Bronchial epithelial cell (primary cell): ENCODE measurements around the gene WRAP73. TPM values are rescaled to one million over a fixed set of nuclear protein-coding genes. Genes with fewer than 3 reads are reported as not detected.

ENCODE experiments used
- DNase-seq: peaks from one replicate; pipeline ENCODE4 v3.0.0-alpha.2; 2010; ENCODE audit warnings: low read depth
- FAIRE-seq: peaks from 2 replicates; lab custom pipeline; 2011; peaks lifted over from hg19 to GRCh38; lab: Jason Lieb, UNC
- H3K27me3 ChIP-seq: 2 replicates; pipeline ENCODE4 v1.5.1; 2011; ENCODE audit warnings: low read length; ENCODE audit not compliant: control insufficient read depth, insufficient read depth
- H3K36me3 ChIP-seq: 2 replicates; pipeline ENCODE4 v1.5.1; 2011; ENCODE audit warnings: low read length; ENCODE audit not compliant: control insufficient read depth, insufficient read depth
- H3K4me3 ChIP-seq: 2 replicates; pipeline ENCODE4 v1.5.1; 2011; ENCODE audit warnings: mild to moderate bottlenecking, low read depth, low read length, control low read depth
- CTCF ChIP-seq: IDR thresholded peaks from 2 replicates; pipeline ENCODE4 v1.5.1; 2011; ENCODE audit warnings: mild to moderate bottlenecking, moderate library complexity, low read length, control low read depth, inconsistent platforms; ENCODE audit not compliant: insufficient read depth, severe bottlenecking
- total RNA-seq: library from RNA; depleted of rRNA; stranded (reverse); fragments of >200 nt; gene quantifications from 2 replicates; pipeline ENCODE4 v1.2.1, GENCODE V29; 2014

WRAP73 gene
- total RNA-seq, 1 donor from 2014 or later: 21.3 TPM

- DNase-seq (no peak), FAIRE-seq (peak; percentile 94)
- H3K36me3 ChIP-seq: no peaks in the 10 kb centered on the region
- H3K4me3 ChIP-seq: no peak overlapping the region
- H3K27me3 ChIP-seq: peaks cover 16% of the 10 kb centered on the region
- TF ChIP-seq CTCF: no peak
These were observed 44.7 kb downstream of the WRAP73 start for GRCh38 chr1:3604997-3605823.

- Histone ChIP-seq H3K27me3 (peaks cover 10% of the 10 kb centered on the region), H3K4me3 (no peak overlapping the region), H3K36me3 (no peaks in the 10 kb centered on the region)
- DNase-seq (peak; percentile 23), FAIRE-seq (no peak)
- TF ChIP-seq CTCF: no peak
These were observed 45.4 kb downstream of the WRAP73 start for GRCh38 chr1:3604468-3604974.

- FAIRE-seq: no peak
- no peaks in the 10 kb centered on the region for H3K36me3 ChIP-seq
- no peak for TF ChIP-seq CTCF
- DNase-seq: no peak
- H3K27me3 ChIP-seq: peaks cover 7% of the 10 kb centered on the region
- no peak overlapping the region for H3K4me3 ChIP-seq
These were observed 46.1 kb downstream of the WRAP73 start for GRCh38 chr1:3603571-3604467.

GRCh38 chr1:3603156-3603555 lies 46.7 kb downstream of the WRAP73 start:
- DNase-seq (no peak), FAIRE-seq (no peak)
- no peak for TF ChIP-seq CTCF
- H3K4me3 ChIP-seq: no peak overlapping the region
- H3K36me3 ChIP-seq: no peaks in the 10 kb centered on the region
- peaks cover 2% of the 10 kb centered on the region for H3K27me3 ChIP-seq

GRCh38 chr1:3602375-3602774 lies 47.5 kb downstream of the WRAP73 start:
- H3K36me3 ChIP-seq: no peaks in the 10 kb centered on the region
- DNase-seq (no peak), FAIRE-seq (no peak)
- no peak overlapping the region for H3K4me3 ChIP-seq
- H3K27me3 ChIP-seq: peaks cover 4% of the 10 kb centered on the region
- no peak for TF ChIP-seq CTCF
